ENCODE measurements around the gene TRIM16. TPM values are rescaled to one million over a fixed set of nuclear protein-coding genes. Genes with fewer than 3 reads are reported as not detected.

The TRIM16 gene
- polyA plus RNA-seq, 2 of the 4 experiments (the other 2 are of a cell fraction): 275 to 297 TPM

- peak overlapping the region; percentile 91 for H3K4me2 ChIP-seq
- ATAC-seq (peak; percentile 55 to 62), FAIRE-seq (no peak), DNase-seq (ENCODE audit: low read depth in 1 of 2, low spot score in 1 of 2) (peak in 1 of 2 experiments; percentile 59)
- peak overlapping the region; percentile 90 to 95 for H3K27ac ChIP-seq
- H3K4me1 ChIP-seq: peaks cover 31% of the 10 kb centered on the region
- CTCF ChIA-PET: interaction anchor here (0.7 to 2.2 kb wide), 7 partner anchors 8 to 348 kb away, joined by 3 to 6 read pairs (median 5); partner anchors contain the start of gene ADORA2B
- TF ChIP-seq RFX5 (IDR thresholded peaks at IDR 0.05) (0 out of 2 replicates have a peak, but pooled peaks have one; percentile 9), SMC3 (IDR thresholded peaks at IDR 0.05) (peak; percentile 6; the same call in 1 of the 3 replicates), ZC3H11A (IDR thresholded peaks at IDR 0.05) (no peak), POLR2A (IDR thresholded peaks at IDR 0.05; ENCODE audit: low read length) (0 out of 2 replicates have a peak, but pooled peaks have one; percentile 5), E2F6 (IDR thresholded peaks at IDR 0.05; ENCODE audit: borderline replicate concordance, low read depth) (no peak), TP53 (CRISPR knock-in tag; IDR thresholded peaks at IDR 0.05) (no peak), ESRRA (IDR thresholded peaks at IDR 0.05; ENCODE audit: borderline replicate concordance, low read length) (no peak)
- peak overlapping the region; percentile 66 for H3K4me3 ChIP-seq
- POLR2A ChIA-PET: interaction anchor here (0.7 to 1.7 kb wide), 8 partner anchors 11 to 349 kb away, joined by 3 to 11 read pairs (median 4); partner anchors contain the start of genes TTC19, ZNF286A and ZSWIM7
- 2% methylated on average over 14 of the region's 14 CpGs for WGBS (ENCODE audit: missing lambda C conversion rate)
- no peaks in the 10 kb centered on the region for H3K9me3 ChIP-seq
These were observed 33.1 kb downstream of the TRIM16 start for GRCh38 chr17:15650741-15651582.

DNA sequence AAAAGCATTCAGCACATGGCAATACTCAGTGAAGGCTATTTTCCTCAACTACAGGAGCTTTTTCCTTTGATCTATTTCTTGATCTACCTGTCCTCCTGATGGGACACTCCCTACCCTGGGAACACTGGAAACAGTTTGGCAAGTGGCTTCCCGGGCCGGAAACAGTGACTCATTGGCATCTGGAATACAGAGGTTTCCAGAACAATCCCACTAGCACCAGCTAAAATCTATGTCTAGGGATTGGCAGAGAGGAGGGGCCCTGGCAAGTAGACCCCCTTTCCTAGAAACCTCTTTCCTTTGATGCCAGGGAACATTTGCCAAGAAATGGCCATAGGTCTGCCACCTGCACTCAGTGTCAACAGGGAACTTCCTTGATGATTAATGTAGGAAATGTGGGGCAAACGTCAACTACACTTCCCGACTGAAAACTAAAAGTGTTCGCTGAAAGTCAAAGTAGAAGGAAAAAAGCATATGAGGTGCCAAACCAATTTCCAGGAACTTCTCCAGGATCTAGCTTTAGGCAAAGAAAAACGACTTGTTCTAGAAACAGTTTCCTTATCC is 34.2 kb downstream of the TRIM16 start:
- FAIRE-seq: no peak
- ATAC-seq: no peak
- peak overlapping the region; percentile 91 for H3K4me2 ChIP-seq
- ChIA-PET CTCF (interaction anchor here (0.9 to 2.2 kb wide), 4 partner anchors 9 to 295 kb away, joined by 3 to 6 read pairs (median 4); partner anchors contain the start of gene ADORA2B), POLR2A (no interaction called here)
- peak overlapping the region; percentile 90 to 95 for H3K27ac ChIP-seq
- H3K4me3 ChIP-seq: peak overlapping the region; percentile 66
- H3K4me1 ChIP-seq: peaks cover 38% of the 10 kb centered on the region
- TF ChIP-seq, protein P1, sequence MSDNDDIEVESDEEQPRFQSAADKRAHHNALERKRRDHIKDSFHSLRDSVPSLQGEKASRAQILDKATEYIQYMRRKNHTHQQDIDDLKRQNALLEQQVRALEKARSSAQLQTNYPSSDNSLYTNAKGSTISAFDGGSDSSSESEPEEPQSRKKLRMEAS (IDR thresholded peaks at IDR 0.05): peak; percentile 73; the same call in 1 of the 2 replicates
- TF ChIP-seq E2F6 (IDR thresholded peaks at IDR 0.05; ENCODE audit: borderline replicate concordance, low read depth) (peak; percentile 42; the same call in 1 of the 2 replicates), POLR2AphosphoS2 (conservative IDR thresholded peaks at IDR 0.05; ENCODE audit: low read length) (no peak), NR3C1 (IDR thresholded peaks at IDR 0.05) (no peak), MAFK (IDR thresholded peaks at IDR 0.05; ENCODE audit: partially characterized antibody) (no peak), RFX5 (IDR thresholded peaks at IDR 0.05) (no peak), FOSL2 (IDR thresholded peaks at IDR 0.05) (peak; percentile 64), FOSL2 (CRISPR knock-in tag; IDR thresholded peaks at IDR 0.05) (peak; percentile 77), GATA3 (IDR thresholded peaks at IDR 0.05; ENCODE audit: borderline replicate concordance) (peak; percentile 52; the same call in 1 of the 2 replicates), PHF8 (IDR thresholded peaks at IDR 0.05; ENCODE audit: borderline replicate concordance, low read depth) (no peak), TP53 (CRISPR knock-in tag; IDR thresholded peaks at IDR 0.05) (no peak), JUNB (IDR thresholded peaks at IDR 0.05) (peak; percentile 43; the same call in 1 of the 2 replicates), HDAC2 (IDR thresholded peaks at IDR 0.05) (no peak), RAD21 (conservative IDR thresholded peaks at IDR 0.05 in 1 of 2, IDR thresholded peaks at IDR 0.05 in 1 of 2) (peak in 1 of 2 experiments; percentile 10; a peak in 1 of 5 replicates), POLR2A (IDR thresholded peaks at IDR 0.05; ENCODE audit: low read length) (no peak), JUN (IDR thresholded peaks at IDR 0.05) (peak; percentile 31 to 40; a peak in 1 of 5 replicates), MAZ (IDR thresholded peaks at IDR 0.05; ENCODE audit: borderline replicate concordance, low read depth, low read length) (no peak), CEBPB (IDR thresholded peaks at IDR 0.05) (0 out of 4 replicates have a peak, but pooled peaks of 1 of the 2 experiments have one; percentile 17), RARB (CRISPR knock-in tag; IDR thresholded peaks at IDR 0.05) (no peak), ZNF302 (CRISPR knock-in tag; IDR thresholded peaks at IDR 0.05) (no peak), ZC3H11A (IDR thresholded peaks at IDR 0.05) (no peak)
- peak; percentile 52 to 55 for DNase-seq (ENCODE audit: low read depth in 1 of 2, low spot score in 1 of 2)
- WGBS (ENCODE audit: missing lambda C conversion rate): 3% methylated on average over 6 of the region's 6 CpGs
- H3K9me3 ChIP-seq: no peaks in the 10 kb centered on the region

Measured in A549 (cell line).